ENCODE measurements around the gene RPL23. TPM values are rescaled to one million over a fixed set of nuclear protein-coding genes. Genes with fewer than 3 reads are reported as not detected.

The RPL23 gene
- total RNA-seq, 2 donors from 2014 or later, result 1,194 to 1,262 TPM

- Histone ChIP-seq H3K9ac (ENCODE audit: extremely low read depth, low read length, poor library complexity, severe bottlenecking) (peak overlapping the region; percentile 89), H3K4me3 (ENCODE audit: low read length) (peak overlapping the region; percentile 93), H3K4me1 (ENCODE audit: control insufficient read depth, insufficient read depth, low read length) (peaks cover 6% of the 10 kb centered on the region), H3K36me3 (ENCODE audit: control insufficient read depth, insufficient read depth, low read length) (peaks cover 8% of the 10 kb centered on the region), H3K27me3 (ENCODE audit: control insufficient read depth, insufficient read depth, low read length, poor library complexity, severe bottlenecking) (no peaks in the 10 kb centered on the region), H3K9me3 (ENCODE audit: control insufficient read depth, low read length) (no peaks in the 10 kb centered on the region), H3K27ac (ENCODE audit: low read depth, low read length) (peak overlapping the region; percentile 61)
- peak; percentile 93 for DNase-seq
- WGBS, 2 experiments (ENCODE audit: insufficient coverage in 1 of 2, insufficient read length in 1 of 2), result 7 to 20% methylated on average over 13 to 31 of the region's 31 CpGs
- peaks cover 11% of the 10 kb centered on the region for H3K4me1 Mint-ChIP-seq
- H3K9me3 Mint-ChIP-seq, result no peaks in the 10 kb centered on the region
- H3K27me3 Mint-ChIP-seq (ENCODE audit: insufficient read depth), result no peaks in the 10 kb centered on the region
- peak; percentile 66 for TF ChIP-seq CTCF (conservative IDR thresholded peaks at IDR 0.05)
- H3K4me3 Mint-ChIP-seq, result peak overlapping the region; percentile 100
- peak overlapping the region; percentile 84 for H3K27ac Mint-ChIP-seq
- no peaks in the 10 kb centered on the region for H3K36me3 Mint-ChIP-seq (ENCODE audit: low read depth)
These were observed 13.9 kb upstream of the RPL23 start for GRCh38 chr17:38867179-38867967.

- H3K4me3 ChIP-seq (ENCODE audit: low read length), result no peak overlapping the region
- no peaks in the 10 kb centered on the region for H3K27me3 ChIP-seq (ENCODE audit: control insufficient read depth, insufficient read depth, low read length, poor library complexity, severe bottlenecking)
- no peaks in the 10 kb centered on the region for H3K36me3 ChIP-seq (ENCODE audit: control insufficient read depth, insufficient read depth, low read length)
- Mint-ChIP-seq H3K9me3 (no peaks in the 10 kb centered on the region), H3K4me1 (no peaks in the 10 kb centered on the region), H3K27me3 (ENCODE audit: insufficient read depth) (no peaks in the 10 kb centered on the region), H3K27ac (no peak overlapping the region), H3K36me3 (ENCODE audit: low read depth) (no peaks in the 10 kb centered on the region), H3K4me3 (no peak overlapping the region)
- no peak overlapping the region for H3K27ac ChIP-seq (ENCODE audit: low read depth, low read length)
- no peak overlapping the region for H3K9ac ChIP-seq (ENCODE audit: extremely low read depth, low read length, poor library complexity, severe bottlenecking)
- 58 to 68% methylated on average over 3 to 10 of the region's 11 CpGs for WGBS, 2 experiments (ENCODE audit: insufficient coverage in 1 of 2, insufficient read length in 1 of 2)
- peak; percentile 82 for DNase-seq
- TF ChIP-seq CTCF (conservative IDR thresholded peaks at IDR 0.05), result peak; percentile 76
- H3K9me3 ChIP-seq (ENCODE audit: control insufficient read depth, low read length), result no peaks in the 10 kb centered on the region
- H3K4me1 ChIP-seq (ENCODE audit: control insufficient read depth, insufficient read depth, low read length), result no peaks in the 10 kb centered on the region
These were observed 11.3 kb upstream of the RPL23 start for GRCh38 chr17:38864636-38865398.

- WGBS, 2 experiments (ENCODE audit: insufficient coverage in 1 of 2, insufficient read length in 1 of 2), result 20 to 80% methylated on average over 1 to 8 of the region's 8 CpGs
- H3K9ac ChIP-seq (ENCODE audit: extremely low read depth, low read length, poor library complexity, severe bottlenecking), result no peak overlapping the region
- no peaks in the 10 kb centered on the region for H3K9me3 ChIP-seq (ENCODE audit: control insufficient read depth, low read length)
- no peaks in the 10 kb centered on the region for H3K36me3 Mint-ChIP-seq (ENCODE audit: low read depth)
- no peak overlapping the region for H3K4me3 Mint-ChIP-seq
- H3K9me3 Mint-ChIP-seq, result no peaks in the 10 kb centered on the region
- no peaks in the 10 kb centered on the region for H3K27me3 ChIP-seq (ENCODE audit: control insufficient read depth, insufficient read depth, low read length, poor library complexity, severe bottlenecking)
- H3K27ac Mint-ChIP-seq, result no peak overlapping the region
- H3K27ac ChIP-seq (ENCODE audit: low read depth, low read length), result no peak overlapping the region
- H3K27me3 Mint-ChIP-seq (ENCODE audit: insufficient read depth), result no peaks in the 10 kb centered on the region
- H3K4me1 Mint-ChIP-seq, result no peaks in the 10 kb centered on the region
- no peaks in the 10 kb centered on the region for H3K4me1 ChIP-seq (ENCODE audit: control insufficient read depth, insufficient read depth, low read length)
- no peak overlapping the region for H3K4me3 ChIP-seq (ENCODE audit: low read length)
- no peak for TF ChIP-seq CTCF (conservative IDR thresholded peaks at IDR 0.05)
- peak; percentile 79 for DNase-seq
- no peaks in the 10 kb centered on the region for H3K36me3 ChIP-seq (ENCODE audit: control insufficient read depth, insufficient read depth, low read length)
These were observed 7.9 kb upstream of the RPL23 start for GRCh38 chr17:38861399-38861843.

Measured in endodermal cell (in vitro differentiated cells).